ENCODE results near the gene MYRIP. TPM values are rescaled to one million over a fixed set of nuclear protein-coding genes. Genes with fewer than 3 reads are reported as not detected.
A peak's percentile ranks its signal among the peaks of the same experiment; 100 is the strongest.

Gene MYRIP
- total RNA-seq, 1 experiment from 2014 or later: 1.6 TPM

GRCh38 chr3:39896184-39896583, 86.8 kb downstream of the MYRIP start:
- TF ChIP-seq EMX1 (CRISPR knock-in tag; IDR thresholded peaks at IDR 0.05): no peak
- TF ChIP-seq FOXJ3 (CRISPR knock-in tag; IDR thresholded peaks at IDR 0.05; ENCODE audit: borderline replicate concordance): no peak
- no peak for TF ChIP-seq FOXK1 (CRISPR knock-in tag; IDR thresholded peaks at IDR 0.05)
- no peak for TF ChIP-seq ZNF512 (CRISPR knock-in tag; IDR thresholded peaks at IDR 0.05; ENCODE audit: borderline replicate concordance)
- TF ChIP-seq SMAD4 (CRISPR knock-in tag; IDR thresholded peaks at IDR 0.05): no peak
- no peak for TF ChIP-seq NR3C1 (CRISPR knock-in tag; conservative IDR thresholded peaks at IDR 0.05; ENCODE audit: low read depth)
- TF ChIP-seq STAT6 (CRISPR knock-in tag; conservative IDR thresholded peaks at IDR 0.05; ENCODE audit: low read depth): no peak
- no peak for TF ChIP-seq TEAD1 (CRISPR knock-in tag; IDR thresholded peaks at IDR 0.05)
- Mint-ChIP-seq H3K4me1 (peaks cover 8% of the 10 kb centered on the region), H3K9me3 (no peaks in the 10 kb centered on the region), H3K36me3 (no peaks in the 10 kb centered on the region), H3K27me3 (ENCODE audit: low read depth) (no peaks in the 10 kb centered on the region), H3K4me3 (no peak overlapping the region), H3K27ac (no peak overlapping the region)
- ChIA-PET CTCF (no interaction called here), POLR2A (no interaction called here)
- ATAC-seq (no peak), DNase-seq (ENCODE audit: low spot score) (no peak)

- TF ChIP-seq GABPB1 (CRISPR knock-in tag; IDR thresholded peaks at IDR 0.05): peak; percentile 85
- no peak for TF ChIP-seq NR2C2 (CRISPR knock-in tag; IDR thresholded peaks at IDR 0.05)
- no peaks in the 10 kb centered on the region for H3K36me3 Mint-ChIP-seq
Observed at GRCh38 chr3:39900462-39901002, 91.1 kb downstream of the MYRIP start.

GRCh38 chr3:39903253-39903652, 93.8 kb downstream of the MYRIP start:
- ATAC-seq (no peak), DNase-seq (ENCODE audit: low spot score) (no peak)
- H3K4me3 Mint-ChIP-seq: no peak overlapping the region
- H3K4me1 Mint-ChIP-seq: no peaks in the 10 kb centered on the region
- CTCF ChIA-PET: no interaction called here
- no peaks in the 10 kb centered on the region for H3K36me3 Mint-ChIP-seq
- H3K27ac Mint-ChIP-seq: no peak overlapping the region
- POLR2A ChIA-PET: no interaction called here
- no peaks in the 10 kb centered on the region for H3K9me3 Mint-ChIP-seq
- H3K27me3 Mint-ChIP-seq (ENCODE audit: low read depth): no peaks in the 10 kb centered on the region
- TF ChIP-seq USF2 (CRISPR knock-in tag; IDR thresholded peaks at IDR 0.05) (no peak), MAX (CRISPR knock-in tag; IDR thresholded peaks at IDR 0.05) (no peak), TEAD4 (CRISPR knock-in tag; IDR thresholded peaks at IDR 0.05) (no peak), ZBTB43 (CRISPR knock-in tag; IDR thresholded peaks at IDR 0.05) (no peak), MLX (CRISPR knock-in tag; IDR thresholded peaks at IDR 0.05) (no peak), ZNF281 (CRISPR knock-in tag; IDR thresholded peaks at IDR 0.05) (no peak), HMGA2 (CRISPR knock-in tag; IDR thresholded peaks at IDR 0.05) (no peak), ELF4 (CRISPR knock-in tag; IDR thresholded peaks at IDR 0.05; ENCODE audit: low read depth) (no peak), NFATC4 (CRISPR knock-in tag; IDR thresholded peaks at IDR 0.05) (no peak), ZNF121 (CRISPR knock-in tag; IDR thresholded peaks at IDR 0.05) (no peak), SP1 (CRISPR knock-in tag; conservative IDR thresholded peaks at IDR 0.05) (no peak), E2F1 (CRISPR knock-in tag; IDR thresholded peaks at IDR 0.05) (no peak)

More at GRCh38 chr3:39900462-39901002, 91.1 kb downstream of the MYRIP start:
- DNase-seq (ENCODE audit: low spot score) (no peak), ATAC-seq (no peak)
- Mint-ChIP-seq H3K27me3 (ENCODE audit: low read depth) (no peaks in the 10 kb centered on the region), H3K4me3 (no peak overlapping the region), H3K27ac (no peak overlapping the region), H3K9me3 (no peaks in the 10 kb centered on the region), H3K4me1 (no peaks in the 10 kb centered on the region)
- ChIA-PET POLR2A (no interaction called here), CTCF (interaction anchor here (1.5 kb wide), 1 partner anchor 11 kb away, joined by 4 read pairs; no protein-coding TSS in a partner anchor)
